IMR-90 (cell line): ENCODE results near the gene IQCE. TPM values are rescaled to one million over a fixed set of nuclear protein-coding genes. Genes with fewer than 3 reads are reported as not detected.
A peak's percentile ranks its signal among the peaks of the same experiment; 100 is the strongest.

ENCODE experiments used
- CHD1 ChIP-seq: IDR thresholded peaks from 2 replicates; pipeline ENCODE4 v1.6.1; 2012; ENCODE audit warnings: low read depth, low read length, improper control_type of control experiment
- MAFK ChIP-seq: IDR thresholded peaks from 2 replicates; pipeline ENCODE4 v1.6.1; 2012; ENCODE audit warnings: low read depth, low read length, improper control_type of control experiment
- MXI1 ChIP-seq: IDR thresholded peaks from 2 replicates; pipeline ENCODE4 v1.6.1; 2012; ENCODE audit warnings: low read depth, mild to moderate bottlenecking, low read length, moderate library complexity, borderline replicate concordance
- polyA plus RNA-seq, 3 experiments: library from polyadenylated mRNA; depleted of rRNA; stranded (reverse); fragments of >200 nt; gene quantifications; 2 replicates each; pipeline ENCODE4 v1.2.3, GENCODE V29; 2012; ENCODE audit warnings: low replicate concordance in 1 of 3
- total RNA-seq: library from RNA; depleted of rRNA; stranded (reverse); fragments of >200 nt; gene quantifications from 2 replicates; pipeline ENCODE4 v1.2.3, GENCODE V29; 2012

IQCE gene
- total and polyA plus RNA-seq, 2 of the 4 experiments (the other 2 are of a cell fraction) = 5.0 to 6.3 TPM

DNA sequence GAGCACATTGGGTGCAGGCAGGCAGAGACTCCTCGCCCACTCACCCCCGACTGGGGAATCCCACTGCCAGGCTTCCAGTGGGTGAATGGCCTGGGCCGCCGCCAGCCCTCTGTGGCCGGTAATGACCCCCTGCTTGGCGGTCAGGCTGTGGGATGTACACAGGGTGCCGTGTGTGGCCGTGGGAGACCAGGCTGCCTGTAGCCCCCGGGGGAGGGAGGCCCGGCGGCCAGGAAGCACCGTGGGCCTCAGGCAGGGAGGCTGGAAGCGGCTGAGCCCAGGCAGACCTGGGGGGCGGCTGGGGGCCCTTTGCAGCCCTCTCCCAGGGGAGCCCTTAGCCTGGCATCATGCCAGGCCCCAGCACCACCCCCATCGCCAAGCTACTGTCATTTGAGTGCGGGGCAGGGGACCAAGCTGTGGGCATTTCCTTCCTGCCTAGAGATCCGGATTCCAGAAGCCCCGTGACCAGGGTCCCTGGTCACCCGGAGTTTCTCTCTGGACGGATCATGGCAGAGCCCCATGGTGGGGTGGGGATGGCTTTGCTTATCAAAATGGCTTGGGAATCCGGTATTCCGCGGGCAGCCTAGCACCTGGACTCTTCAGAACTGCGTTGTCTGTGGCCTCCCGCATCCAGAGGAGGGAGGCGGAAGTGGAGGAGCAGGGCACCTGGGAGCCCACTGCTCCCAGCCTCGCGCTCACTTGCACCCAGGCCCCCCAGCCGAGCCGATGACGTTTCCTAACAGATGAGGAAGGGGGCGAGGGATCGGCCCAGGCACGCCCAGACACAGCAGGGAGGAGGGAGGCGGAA lies 74.2 kb downstream of the IQCE start (continued):
- TF ChIP-seq CHD1 (peak; percentile 77; the same call in 1 of the 2 replicates), MAFK (no peak), MXI1 (0 out of 2 replicates have a peak, but pooled peaks have one; percentile 46)
